ENCODE results near the gene OSBPL10. TPM values are rescaled to one million over a fixed set of nuclear protein-coding genes. Genes with fewer than 3 reads are reported as not detected.

OSBPL10 gene
- total and polyA plus RNA-seq, 2 donors (not counting 1 experiment from before 2014, with no cell fraction given) = 88.5 to 310 TPM

GRCh38 chr3:31960793-31961431, 20.1 kb downstream of the OSBPL10 start:
- peak overlapping the region; percentile 89 for H3K4me3 Mint-ChIP-seq
- H3K9me3 ChIP-seq (ENCODE audit: control extremely low read depth in 1 of 3, control insufficient read depth in 2 of 3, insufficient read depth in 1 of 3, low read length in 2 of 3) = peaks cover under 1 to 18% (median 4%) of the 10 kb centered on the region in 3 donors
- intact Hi-C loops (cut with micrococcal nuclease) = loop anchor here (1.0 to 2.0 kb wide), 4 partner anchors 9 to 43 kb away; partner anchors contain the start of genes OSBPL10 and ZNF860
- ChIA-PET CTCF (interaction anchor here (0.7 to 2.7 kb wide), 13 partner anchors 9 to 438 kb away, joined by 3 to 19 read pairs (median 4); partner anchors contain the start of genes OSBPL10 and ZNF860), POLR2A (interaction anchor here (0.6 to 2.3 kb wide), 7 partner anchors 14 to 1132 kb away, joined by 3 to 15 read pairs (median 4); partner anchors contain the start of genes OSBPL10 and ZNF860)
- peaks cover 93% of the 10 kb centered on the region for H3K79me2 ChIP-seq (ENCODE audit: control insufficient read depth, insufficient read depth, low read length)
- no peaks in the 10 kb centered on the region for H3K27me3 Mint-ChIP-seq
- no peaks in the 10 kb centered on the region for H3K27me3 ChIP-seq (replicated peaks in 1 of 4; ENCODE audit: control extremely low read depth in 1 of 4, control insufficient read depth in 3 of 4, insufficient read depth in 4 of 4, low read length in 3 of 4)
- peak; percentile 65 for ATAC-seq (ENCODE audit: low read depth)
- peaks cover 0 to 8% of the 10 kb centered on the region in 2 experiments for H3K36me3 ChIP-seq (replicated peaks in 1 of 2; ENCODE audit: control extremely low read depth in 1 of 2, control insufficient read depth in 1 of 2, extremely low read depth in 1 of 2, insufficient read depth in 2 of 2, low read length in 1 of 2)
- no CpG with 5 or more reads among the region's 4 CpGs for WGBS (ENCODE audit: insufficient coverage)
- no peak for TF ChIP-seq EZH2 (IDR thresholded peaks at IDR 0.05; ENCODE audit: borderline replicate concordance, insufficient read depth, low read depth, low read length, poor library complexity, severe bottlenecking)
- H4K20me1 ChIP-seq (ENCODE audit: control insufficient read depth, insufficient read depth, low read length, poor library complexity, severe bottlenecking) = no peaks in the 10 kb centered on the region
- H3K9ac ChIP-seq (ENCODE audit: low read length) = peak overlapping the region; percentile 59
- DNase-seq = peak; percentile 71
- H3K27ac ChIP-seq (ENCODE audit: low read length in 2 of 2) = peak overlapping the region; percentile 56 to 88
- peak overlapping the region in 3 of 5 experiments; percentile 34 to 60 (median 36) for H3K4me3 ChIP-seq (ENCODE audit: control extremely low read depth in 1 of 5, extremely low read depth in 1 of 5, insufficient read depth in 1 of 5, low read depth in 2 of 5, low read length in 4 of 5)
- H3K27ac Mint-ChIP-seq = peak overlapping the region; percentile 95
- H3K4me2 ChIP-seq (replicated peaks; ENCODE audit: low read depth, low read length, poor library complexity, severe bottlenecking) = peak overlapping the region; percentile 74
- no peaks in the 10 kb centered on the region for H3K9me3 Mint-ChIP-seq (ENCODE audit: insufficient read depth)
- H3K4me1 Mint-ChIP-seq = peaks cover 77% of the 10 kb centered on the region
- H2AFZ ChIP-seq (ENCODE audit: insufficient read depth, low read depth, low read length, poor library complexity, severe bottlenecking) = peak overlapping the region; percentile 21
- H3K4me1 ChIP-seq (ENCODE audit: control insufficient read depth in 2 of 2, insufficient read depth in 2 of 2, low read length in 2 of 2) = peaks cover 76 to 84% of the 10 kb centered on the region in 2 donors

GRCh38 chr3:31959951-31960792, 20.9 kb downstream of the OSBPL10 start:
- Histone ChIP-seq H3K27me3 (replicated peaks in 1 of 4; ENCODE audit: control extremely low read depth in 1 of 4, control insufficient read depth in 3 of 4, insufficient read depth in 4 of 4, low read length in 3 of 4) (no peaks in the 10 kb centered on the region), H3K4me1 (ENCODE audit: control insufficient read depth in 2 of 2, insufficient read depth in 2 of 2, low read length in 2 of 2) (peaks cover 83 to 92% of the 10 kb centered on the region in 2 donors), H3K79me2 (ENCODE audit: control insufficient read depth, insufficient read depth, low read length) (peaks cover 100% of the 10 kb centered on the region), H4K20me1 (ENCODE audit: control insufficient read depth, insufficient read depth, low read length, poor library complexity, severe bottlenecking) (no peaks in the 10 kb centered on the region), H3K9me3 (ENCODE audit: control extremely low read depth in 1 of 3, control insufficient read depth in 2 of 3, insufficient read depth in 1 of 3, low read length in 2 of 3) (peaks cover 1 to 21% (median 11%) of the 10 kb centered on the region in 3 donors), H3K27ac (ENCODE audit: low read length in 2 of 2) (peak overlapping the region; percentile 56 to 88), H3K4me2 (replicated peaks; ENCODE audit: low read depth, low read length, poor library complexity, severe bottlenecking) (peak overlapping the region; percentile 74), H3K4me3 (ENCODE audit: control extremely low read depth in 1 of 5, extremely low read depth in 1 of 5, insufficient read depth in 1 of 5, low read depth in 2 of 5, low read length in 4 of 5) (peak overlapping the region in 4 of 5 experiments; percentile 15 to 60 (median 35)), H3K9ac (ENCODE audit: low read length) (peak overlapping the region; percentile 59), H2AFZ (ENCODE audit: insufficient read depth, low read depth, low read length, poor library complexity, severe bottlenecking) (peak overlapping the region; percentile 19), H3K36me3 (replicated peaks in 1 of 2; ENCODE audit: control extremely low read depth in 1 of 2, control insufficient read depth in 1 of 2, extremely low read depth in 1 of 2, insufficient read depth in 2 of 2, low read length in 1 of 2) (peaks cover 0 to 14% of the 10 kb centered on the region in 2 experiments)
- TF ChIP-seq CTCF (IDR thresholded peaks at IDR 0.05) (no peak), EZH2 (IDR thresholded peaks at IDR 0.05; ENCODE audit: borderline replicate concordance, insufficient read depth, low read depth, low read length, poor library complexity, severe bottlenecking) (no peak)
- Mint-ChIP-seq H3K27ac (peak overlapping the region; percentile 95), H3K27me3 (no peaks in the 10 kb centered on the region), H3K4me3 (peak overlapping the region; percentile 89), H3K9me3 (ENCODE audit: insufficient read depth) (peaks cover under 1% of the 10 kb centered on the region), H3K4me1 (peaks cover 84% of the 10 kb centered on the region)
- POLR2A ChIA-PET = interaction anchor here (0.6 to 2.3 kb wide), 8 partner anchors 13 to 1133 kb away, joined by 3 to 15 read pairs (median 4); partner anchors contain the start of genes OSBPL10 and ZNF860
- WGBS (ENCODE audit: insufficient coverage) = 59% methylated on average over 6 of the region's 7 CpGs
- ATAC-seq (ENCODE audit: low read depth) (peak; percentile 40), DNase-seq (peak; percentile 38)
- intact Hi-C loops (cut with micrococcal nuclease) = loop anchor here (1.0 to 10.0 kb wide), 5 partner anchors 8 to 425 kb away; partner anchors contain the start of genes OSBPL10, STT3B and ZNF860
- CTCF ChIA-PET = interaction anchor here (0.9 to 2.7 kb wide), 13 partner anchors 10 to 439 kb away, joined by 3 to 19 read pairs (median 3); partner anchors contain the start of genes OSBPL10 and ZNF860

Data from B cell (primary cell).